ENCODE measurements around the gene RAD18. TPM values are rescaled to one million over a fixed set of nuclear protein-coding genes. Genes with fewer than 3 reads are reported as not detected.

RAD18 gene
- total RNA-seq, 4 donors from 2014 or later, result 3.5 to 11.7 (median 10.7) TPM

GRCh38 chr3:8893001-8893400 lies 70.3 kb downstream of the RAD18 start:
- no peak for TF ChIP-seq CTCF (IDR thresholded peaks at IDR 0.05)
- H3K27me3 ChIP-seq, result no peaks in the 10 kb centered on the region
- H3K27ac ChIP-seq, result no peak overlapping the region
- no peaks in the 10 kb centered on the region for H3K4me1 ChIP-seq
- no peak for DNase-seq (ENCODE audit: low spot score in 2 of 2)
- no peak overlapping the region for H3K4me3 ChIP-seq
- no peaks in the 10 kb centered on the region for H3K9me3 ChIP-seq
- peaks cover 0 to 32% (median 0%) of the 10 kb centered on the region in 3 donors for H3K36me3 ChIP-seq
- 90 to 94% methylated on average over 5 of the region's 5 CpGs for WGBS, 2 donors

- peaks cover 0 to 32% (median 0%) of the 10 kb centered on the region in 3 donors for H3K36me3 ChIP-seq
- H3K4me1 ChIP-seq, result no peaks in the 10 kb centered on the region
- no peaks in the 10 kb centered on the region for H3K27me3 ChIP-seq
- H3K27ac ChIP-seq, result no peak overlapping the region
- DNase-seq (ENCODE audit: low spot score in 2 of 2), result no peak
- 60 to 70% methylated on average over 1 of the region's 1 CpG for WGBS, 2 donors
- no peak overlapping the region for H3K4me3 ChIP-seq
- no peaks in the 10 kb centered on the region for H3K9me3 ChIP-seq
- TF ChIP-seq POLR2A (IDR thresholded peaks at IDR 0.05), result no peak
- TF ChIP-seq CTCF (IDR thresholded peaks at IDR 0.05), result no peak
- TF ChIP-seq EP300 (IDR thresholded peaks at IDR 0.05), result no peak
These were observed 71.5 kb downstream of the RAD18 start for GRCh38 chr3:8891774-8892173.

GRCh38 chr3:8891303-8891702 lies 72.0 kb downstream of the RAD18 start:
- Histone ChIP-seq H3K36me3 (peaks cover 0 to 31% (median 0%) of the 10 kb centered on the region in 3 donors), H3K9me3 (no peaks in the 10 kb centered on the region), H3K4me1 (no peaks in the 10 kb centered on the region), H3K4me3 (no peak overlapping the region), H3K27ac (no peak overlapping the region), H3K27me3 (no peaks in the 10 kb centered on the region)
- TF ChIP-seq CTCF (IDR thresholded peaks at IDR 0.05) (no peak), POLR2A (IDR thresholded peaks at IDR 0.05) (no peak), EP300 (IDR thresholded peaks at IDR 0.05) (no peak)
- DNase-seq (ENCODE audit: low spot score in 2 of 2), result no peak

- Histone ChIP-seq H3K27me3 (no peaks in the 10 kb centered on the region), H3K27ac (no peak overlapping the region), H3K9me3 (no peaks in the 10 kb centered on the region), H3K4me1 (no peaks in the 10 kb centered on the region), H3K4me3 (no peak overlapping the region), H3K36me3 (peaks cover 0 to 39% (median 0%) of the 10 kb centered on the region in 3 donors)
- 68 to 77% methylated on average over 6 of the region's 6 CpGs for WGBS, 2 donors
- TF ChIP-seq EP300 (IDR thresholded peaks at IDR 0.05) (no peak), CTCF (IDR thresholded peaks at IDR 0.05) (no peak), POLR2A (IDR thresholded peaks at IDR 0.05) (no peak)
- no peak for DNase-seq (ENCODE audit: low spot score in 2 of 2)
These were observed 74.9 kb downstream of the RAD18 start for GRCh38 chr3:8888301-8888915.

- DNase-seq (ENCODE audit: low spot score in 2 of 2), result no peak
- WGBS, 2 donors, result 57 to 74% methylated on average over 7 of the region's 7 CpGs
- no peak overlapping the region for H3K27ac ChIP-seq
These were observed 75.6 kb downstream of the RAD18 start for GRCh38 chr3:8887435-8888300.

More at GRCh38 chr3:8887435-8888300, 75.6 kb downstream of the RAD18 start:
- no peak overlapping the region for H3K4me3 ChIP-seq
- H3K27me3 ChIP-seq, result no peaks in the 10 kb centered on the region
- no peaks in the 10 kb centered on the region for H3K4me1 ChIP-seq
- TF ChIP-seq EP300 (IDR thresholded peaks at IDR 0.05) (no peak), POLR2A (IDR thresholded peaks at IDR 0.05) (no peak), CTCF (IDR thresholded peaks at IDR 0.05) (no peak)
- H3K36me3 ChIP-seq, result peaks cover 0 to 43% (median 0%) of the 10 kb centered on the region in 3 donors
- no peaks in the 10 kb centered on the region for H3K9me3 ChIP-seq
